Activated naive CD8-positive, alpha-beta T cell treated with anti-CD3 and anti-CD28 coated beads, Interleukin-2, amount 10 ng/mL, durations not matched to agents 7 days and 5 days (primary cell): ENCODE data around the gene KIAA0930. TPM values are rescaled to one million over a fixed set of nuclear protein-coding genes. Genes with fewer than 3 reads are reported as not detected.

Source experiments
- ATAC-seq: fragments of 150-1000 bp; cut with Tn5 transposase; one replicate; pipeline ENCODE4 v1.10.0; 2021; ENCODE audit warnings: low read depth, moderate library complexity
- POLR2A ChIA-PET: fragments of 350-600 bp; sonication (Branson Sonifier 250); formaldehyde crosslinking; loops from one replicate; lab custom pipeline; 2021; ENCODE audit warnings: antibody characterized with exemption; lab: Charles Lee
- DNase-seq: peaks from one replicate; pipeline ENCODE4 v3.0.0; 2021
- H3K27ac Mint-ChIP-seq: one replicate; pipeline ENCODE4 v1.8.0; 2022; ENCODE audit warnings: mild to moderate bottlenecking, mixed read lengths
- H3K27me3 Mint-ChIP-seq: one replicate; pipeline ENCODE4 v1.8.0; 2022; ENCODE audit warnings: mild to moderate bottlenecking, moderate library complexity, mixed read lengths
- H3K36me3 Mint-ChIP-seq: one replicate; pipeline ENCODE4 v1.8.0; 2021; ENCODE audit warnings: mild to moderate bottlenecking, mixed read lengths
- H3K4me1 Mint-ChIP-seq: one replicate; pipeline ENCODE4 v1.8.0; 2021; ENCODE audit warnings: mixed read lengths
- H3K4me3 Mint-ChIP-seq: one replicate; pipeline ENCODE4 v1.8.0; 2022; ENCODE audit warnings: mild to moderate bottlenecking, moderate library complexity, mixed read lengths
- H3K9me3 Mint-ChIP-seq: one replicate; pipeline ENCODE4 v1.8.0; 2021; ENCODE audit warnings: mixed read lengths
- total RNA-seq, 2 experiments: library from RNA; stranded (reverse); gene quantifications; one replicate each; pipeline ENCODE4 v1.2.3, GENCODE V29; 2021

The KIAA0930 gene
- total RNA-seq, 2 experiments from 2014 or later, result 38.0 to 41.9 TPM

DNA sequence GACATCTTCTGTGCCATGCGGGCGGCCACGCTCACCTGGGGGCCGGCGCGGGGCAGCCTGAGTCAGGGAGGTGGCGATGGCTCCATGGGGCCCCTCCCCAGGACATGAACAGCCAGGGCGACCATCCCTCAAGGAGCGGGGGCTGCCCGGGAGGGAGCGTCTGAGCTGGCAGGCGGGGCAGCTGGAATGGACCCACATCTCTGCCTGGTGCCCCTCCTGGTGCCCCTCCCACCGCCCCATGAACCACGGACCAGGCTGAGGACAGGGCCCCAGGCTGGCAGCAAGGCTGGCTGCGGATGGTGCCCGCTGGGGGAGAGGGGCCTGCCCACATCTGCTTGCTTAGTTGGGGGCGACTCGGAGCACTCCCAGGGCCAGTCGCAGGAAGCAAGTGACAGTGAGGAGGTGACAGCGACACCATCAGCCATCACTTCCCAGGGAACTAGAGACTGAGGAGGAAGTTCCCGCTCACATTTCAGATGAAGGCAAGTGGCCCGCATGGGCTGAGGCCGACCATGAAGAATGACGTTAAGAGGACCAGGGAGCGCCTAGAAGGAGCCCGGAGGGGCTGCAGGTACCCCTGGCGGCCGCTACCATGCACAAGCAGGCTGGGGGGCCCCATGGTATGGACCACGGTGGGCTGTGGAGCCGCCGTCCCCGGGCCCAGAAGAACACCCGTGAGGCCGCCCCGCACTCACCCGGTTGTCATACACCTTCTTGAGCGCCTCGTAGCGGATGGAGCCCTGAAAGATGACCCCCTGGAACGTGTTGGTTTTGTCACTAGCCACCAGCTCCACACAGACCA, 37.3 kb downstream of the KIAA0930 start:
- Mint-ChIP-seq H3K4me3 (no peak overlapping the region), H3K27ac (no peak overlapping the region), H3K4me1 (no peaks in the 10 kb centered on the region), H3K27me3 (no peaks in the 10 kb centered on the region), H3K9me3 (no peaks in the 10 kb centered on the region), H3K36me3 (no peaks in the 10 kb centered on the region)
- ATAC-seq (no peak), DNase-seq (peak; percentile 28)
- POLR2A ChIA-PET, result no interaction called here

DNA sequence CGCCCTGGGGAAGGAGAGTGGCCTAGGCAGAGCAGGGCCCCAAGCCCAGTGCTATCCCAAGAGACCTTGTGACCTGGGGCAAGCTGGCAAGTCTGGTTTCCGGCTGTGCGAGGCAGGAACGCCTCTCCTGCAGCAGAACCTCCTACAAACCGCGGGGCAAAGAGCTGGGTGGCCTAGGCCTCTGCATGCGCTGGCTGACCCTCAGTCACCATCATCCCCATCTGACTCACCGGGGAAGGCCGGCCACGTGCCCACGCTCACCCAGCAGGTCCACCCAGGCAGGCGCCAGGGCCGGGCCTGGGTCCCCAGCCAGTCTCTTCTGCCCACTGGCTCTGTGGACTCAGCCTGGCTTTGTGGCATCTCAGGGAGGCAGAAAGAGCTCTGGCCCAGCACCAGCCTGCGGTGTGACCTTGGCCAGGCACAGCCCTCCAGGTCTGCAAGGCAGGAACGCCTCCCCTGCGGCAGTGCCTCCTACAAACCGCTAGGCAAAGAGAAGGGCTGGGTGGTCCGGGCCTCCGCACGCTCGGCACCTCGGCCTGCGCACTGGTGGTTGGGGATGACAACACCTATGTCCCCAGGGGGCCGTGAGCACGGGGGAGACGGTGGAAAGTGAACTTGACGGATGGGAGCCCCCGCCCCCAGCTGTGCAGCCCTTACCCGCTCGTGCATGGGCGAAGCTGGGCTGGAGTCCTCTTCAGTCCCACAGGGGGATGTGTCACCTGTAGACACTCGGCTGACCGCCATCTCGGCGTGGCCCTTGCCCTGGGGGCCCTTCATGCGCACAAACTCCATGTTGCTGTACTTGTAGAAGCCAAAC, 38.2 kb downstream of the KIAA0930 start:
- no peaks in the 10 kb centered on the region for H3K9me3 Mint-ChIP-seq
- H3K36me3 Mint-ChIP-seq, result no peaks in the 10 kb centered on the region
- POLR2A ChIA-PET, result no interaction called here
- no peaks in the 10 kb centered on the region for H3K4me1 Mint-ChIP-seq
- DNase-seq, result no peak
- H3K27ac Mint-ChIP-seq, result no peak overlapping the region
- no peak for ATAC-seq
- H3K4me3 Mint-ChIP-seq, result no peak overlapping the region
- H3K27me3 Mint-ChIP-seq, result no peaks in the 10 kb centered on the region

DNA sequence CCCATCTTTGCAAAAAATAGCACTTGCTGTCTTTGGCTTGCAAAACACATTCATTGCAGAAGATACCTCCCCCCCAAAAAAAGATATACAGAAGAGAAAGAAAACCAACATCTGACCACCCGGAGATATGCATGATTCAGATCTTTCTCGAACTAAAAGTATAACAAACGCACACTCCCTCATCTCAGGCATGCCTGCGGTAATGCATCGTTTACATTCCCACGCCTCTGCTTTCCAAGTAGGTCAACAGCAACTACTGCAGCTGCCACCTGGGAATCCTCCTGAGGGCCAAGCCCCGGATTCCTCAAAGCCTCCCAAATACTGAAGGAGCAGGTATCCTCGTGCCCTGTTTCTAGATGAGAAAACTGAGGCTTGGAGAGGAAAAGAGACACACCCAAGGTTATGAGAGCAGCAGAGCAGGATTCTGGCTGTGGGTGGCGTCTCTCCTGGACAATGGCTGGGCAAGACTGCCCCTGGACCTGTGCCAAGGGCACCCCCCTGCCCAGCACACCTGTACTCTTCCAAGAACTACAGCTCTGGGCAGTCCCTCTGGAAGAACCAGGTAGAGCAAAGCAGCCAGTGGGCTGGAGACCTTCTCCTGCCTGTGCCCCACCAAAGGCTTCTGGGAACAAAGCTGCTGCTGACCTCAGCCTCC, 38.9 kb downstream of the KIAA0930 start:
- DNase-seq (no peak), ATAC-seq (no peak)
- H3K4me3 Mint-ChIP-seq, result no peak overlapping the region
- no peaks in the 10 kb centered on the region for H3K27me3 Mint-ChIP-seq
- H3K27ac Mint-ChIP-seq, result no peak overlapping the region
- no peaks in the 10 kb centered on the region for H3K9me3 Mint-ChIP-seq
- H3K36me3 Mint-ChIP-seq, result no peaks in the 10 kb centered on the region
- POLR2A ChIA-PET, result no interaction called here
- H3K4me1 Mint-ChIP-seq, result no peaks in the 10 kb centered on the region

DNA sequence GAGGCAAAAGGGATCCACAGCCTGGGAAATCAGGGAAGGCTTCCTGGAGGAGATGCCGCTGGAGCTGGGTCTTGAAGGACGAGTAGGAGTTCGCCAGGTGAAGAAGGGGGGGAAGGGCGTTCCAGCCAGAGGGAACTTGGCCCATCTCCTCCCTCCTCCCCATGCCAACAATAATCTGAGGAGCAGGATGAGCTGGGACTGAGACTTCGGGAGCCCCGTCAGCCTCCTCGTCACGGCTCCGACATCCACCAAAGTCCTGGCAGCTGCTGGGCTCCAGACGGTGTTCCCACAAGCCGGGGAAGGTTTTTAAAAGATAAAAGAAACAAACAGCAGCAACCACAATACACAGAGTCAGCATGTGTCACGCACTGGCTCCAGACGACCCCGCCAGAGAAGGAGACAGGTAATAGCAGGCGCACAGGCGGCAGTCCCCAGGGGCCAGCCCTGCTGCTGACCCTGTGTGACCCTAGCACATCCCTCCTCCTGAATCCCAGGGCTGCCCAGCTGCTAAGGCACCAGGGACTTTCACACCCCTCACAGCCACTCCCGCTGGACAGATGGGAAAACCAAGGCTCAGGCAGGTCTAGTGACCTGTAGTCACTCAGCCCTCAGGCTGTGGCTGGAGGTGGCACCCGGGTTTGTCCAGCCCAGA, 39.7 kb downstream of the KIAA0930 start:
- DNase-seq, result no peak
- H3K27me3 Mint-ChIP-seq, result no peaks in the 10 kb centered on the region
- ATAC-seq, result no peak
- H3K4me3 Mint-ChIP-seq, result no peak overlapping the region
- POLR2A ChIA-PET, result no interaction called here
- H3K27ac Mint-ChIP-seq, result no peak overlapping the region
- H3K9me3 Mint-ChIP-seq, result no peaks in the 10 kb centered on the region
- no peaks in the 10 kb centered on the region for H3K36me3 Mint-ChIP-seq
- no peaks in the 10 kb centered on the region for H3K4me1 Mint-ChIP-seq

DNA sequence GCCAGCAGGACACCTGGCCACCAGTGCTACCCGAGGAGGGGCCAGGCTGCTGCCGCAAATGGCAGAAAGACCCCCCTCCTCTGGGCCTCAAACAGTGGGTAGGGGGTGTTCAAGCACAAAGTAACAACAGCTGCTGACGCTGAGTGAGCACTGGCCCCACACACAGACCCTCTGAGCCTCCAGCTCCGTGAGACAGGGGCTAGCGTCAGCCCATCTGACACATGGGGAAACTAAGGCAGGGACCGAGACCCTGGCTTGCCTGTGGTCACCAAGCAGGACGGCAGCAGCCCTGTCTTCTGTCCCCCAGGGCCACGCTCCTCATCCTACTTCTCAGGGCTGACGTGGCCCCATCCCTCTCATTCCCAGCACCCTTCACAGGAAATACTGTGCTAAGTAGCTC, 40.5 kb downstream of the KIAA0930 start:
- Mint-ChIP-seq H3K36me3 (no peaks in the 10 kb centered on the region), H3K4me3 (no peak overlapping the region), H3K9me3 (no peaks in the 10 kb centered on the region), H3K27me3 (no peaks in the 10 kb centered on the region), H3K27ac (no peak overlapping the region), H3K4me1 (no peaks in the 10 kb centered on the region)
- DNase-seq (no peak), ATAC-seq (no peak)
- POLR2A ChIA-PET, result no interaction called here

DNA sequence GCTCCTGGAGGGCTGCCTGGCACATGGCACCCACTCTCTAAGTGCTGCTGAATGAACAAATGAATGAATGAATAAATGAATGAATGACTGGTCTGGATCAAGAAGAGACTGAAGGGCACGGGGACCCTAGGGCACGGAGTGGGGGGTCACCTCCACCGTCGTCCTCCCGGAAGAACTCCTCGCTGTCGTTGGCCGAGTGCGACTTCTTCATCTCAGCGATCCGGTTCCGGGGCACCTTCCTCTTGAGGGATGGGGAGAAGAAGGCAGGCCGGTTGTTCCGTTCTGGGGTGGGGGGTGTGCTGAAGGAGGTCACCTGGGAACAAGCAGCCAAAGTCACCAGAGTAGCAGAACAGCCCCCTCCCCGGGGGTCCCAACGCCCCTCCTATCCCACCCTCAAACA, 41.0 kb downstream of the KIAA0930 start:
- no peak overlapping the region for H3K4me3 Mint-ChIP-seq
- ATAC-seq, result no peak
- no peaks in the 10 kb centered on the region for H3K4me1 Mint-ChIP-seq
- no peaks in the 10 kb centered on the region for H3K27me3 Mint-ChIP-seq
- H3K36me3 Mint-ChIP-seq, result no peaks in the 10 kb centered on the region
- POLR2A ChIA-PET, result no interaction called here
- no peaks in the 10 kb centered on the region for H3K9me3 Mint-ChIP-seq
- no peak for DNase-seq
- H3K27ac Mint-ChIP-seq, result no peak overlapping the region

DNA sequence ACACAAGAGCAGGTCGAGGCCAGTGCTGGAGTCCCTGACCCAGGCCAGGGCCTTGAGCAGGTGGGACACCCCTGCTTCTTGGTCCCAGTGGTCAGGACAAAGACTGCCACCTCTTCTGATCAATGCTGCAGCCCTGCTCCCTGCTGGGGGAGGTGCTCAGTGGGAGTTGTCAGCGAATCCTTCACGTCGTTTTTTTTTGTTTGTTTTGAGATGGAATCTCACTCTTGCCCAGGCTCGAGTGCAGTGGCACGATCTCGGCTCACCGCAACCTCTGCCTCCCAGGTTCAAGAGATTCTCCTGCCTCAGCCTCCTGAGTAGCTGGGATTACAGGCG, 42.3 kb downstream of the KIAA0930 start:
- Mint-ChIP-seq H3K9me3 (no peaks in the 10 kb centered on the region), H3K36me3 (no peaks in the 10 kb centered on the region), H3K4me1 (no peaks in the 10 kb centered on the region), H3K27ac (no peak overlapping the region), H3K4me3 (no peak overlapping the region), H3K27me3 (no peaks in the 10 kb centered on the region)
- ATAC-seq (no peak), DNase-seq (no peak)
- POLR2A ChIA-PET, result no interaction called here

DNA sequence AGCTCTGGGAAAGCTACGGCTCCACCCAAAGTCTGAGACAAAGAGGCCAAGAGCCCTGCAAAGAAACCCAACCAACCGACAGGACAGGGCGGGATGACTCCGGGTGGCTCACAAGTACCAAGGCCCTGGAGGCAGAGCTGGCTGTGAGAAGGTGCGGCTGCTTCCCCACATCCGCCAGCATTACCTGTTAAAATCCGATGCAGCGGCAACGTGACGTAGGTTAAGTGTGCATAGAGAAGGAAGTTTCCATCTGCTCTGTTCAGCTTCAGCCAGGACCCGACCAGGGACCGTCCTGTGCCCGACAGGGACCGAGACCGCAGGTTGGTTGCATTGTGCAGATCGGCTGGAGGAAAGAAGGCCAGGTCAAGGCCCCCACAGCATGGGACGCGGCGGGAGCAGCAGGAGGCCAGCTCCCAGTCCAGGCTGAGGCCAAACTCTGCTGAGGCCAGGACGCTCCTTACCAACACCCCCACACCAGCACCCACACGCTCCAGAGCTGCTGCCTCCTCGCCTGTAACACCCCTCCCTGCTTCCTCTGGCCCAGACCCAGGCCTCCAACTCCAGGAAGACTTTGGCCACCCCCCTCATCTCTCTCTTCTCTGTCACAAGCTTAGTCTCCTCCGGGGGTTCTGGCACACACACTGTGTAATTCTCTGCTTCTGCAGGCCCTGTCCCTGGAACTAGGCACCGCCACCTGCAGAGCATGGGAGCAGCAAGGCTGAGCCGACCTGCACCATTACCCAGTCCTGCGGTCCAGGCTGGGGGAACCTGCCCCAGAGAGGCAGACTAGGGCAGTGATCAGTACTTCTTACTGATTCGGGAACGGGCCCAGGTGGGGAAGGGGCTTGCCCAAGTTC, 42.9 kb downstream of the KIAA0930 start:
- POLR2A ChIA-PET, result no interaction called here
- H3K27me3 Mint-ChIP-seq, result no peaks in the 10 kb centered on the region
- ATAC-seq (no peak), DNase-seq (no peak)
- H3K4me1 Mint-ChIP-seq, result no peaks in the 10 kb centered on the region
- H3K9me3 Mint-ChIP-seq, result no peaks in the 10 kb centered on the region
- no peak overlapping the region for H3K27ac Mint-ChIP-seq
- H3K36me3 Mint-ChIP-seq, result no peaks in the 10 kb centered on the region
- H3K4me3 Mint-ChIP-seq, result no peak overlapping the region

DNA sequence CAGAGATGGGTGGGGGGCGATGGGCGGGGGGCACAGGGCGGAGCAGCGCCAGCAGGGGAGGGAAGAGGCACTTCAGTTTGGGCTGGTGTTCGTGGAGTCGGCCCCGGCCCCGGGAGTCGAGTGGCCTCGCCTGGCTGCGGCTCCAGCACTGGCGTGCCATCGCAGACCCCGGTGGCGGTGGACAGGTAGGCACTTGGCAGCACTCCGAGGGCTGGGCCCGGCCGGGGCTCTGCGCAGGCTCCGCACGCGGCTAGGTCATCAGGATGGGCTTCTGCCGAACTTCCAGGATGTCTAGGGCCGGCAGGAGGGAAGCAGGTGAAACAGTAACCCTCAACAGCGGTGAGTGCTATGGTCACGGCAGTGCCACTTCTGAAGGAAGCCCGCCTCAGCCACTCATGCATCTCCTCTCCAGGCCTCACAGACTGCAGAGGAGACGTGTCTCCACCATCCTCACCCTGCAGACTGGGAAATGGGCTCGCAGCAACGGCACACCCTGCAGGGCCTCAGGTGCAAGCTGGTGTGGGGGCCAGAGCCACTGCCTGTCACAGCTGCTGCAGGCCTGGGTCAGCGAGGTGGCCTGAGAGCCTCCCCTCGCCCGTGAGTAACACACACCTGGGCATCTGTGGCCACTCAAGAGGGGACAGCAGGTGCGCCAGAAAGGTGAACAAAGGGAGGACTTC, 43.6 kb downstream of the KIAA0930 start:
- no peak for ATAC-seq
- no peak overlapping the region for H3K27ac Mint-ChIP-seq
- no peaks in the 10 kb centered on the region for H3K4me1 Mint-ChIP-seq
- no peak for DNase-seq
- H3K27me3 Mint-ChIP-seq, result no peaks in the 10 kb centered on the region
- H3K4me3 Mint-ChIP-seq, result no peak overlapping the region
- POLR2A ChIA-PET, result no interaction called here
- H3K9me3 Mint-ChIP-seq, result no peaks in the 10 kb centered on the region
- H3K36me3 Mint-ChIP-seq, result no peaks in the 10 kb centered on the region

DNA sequence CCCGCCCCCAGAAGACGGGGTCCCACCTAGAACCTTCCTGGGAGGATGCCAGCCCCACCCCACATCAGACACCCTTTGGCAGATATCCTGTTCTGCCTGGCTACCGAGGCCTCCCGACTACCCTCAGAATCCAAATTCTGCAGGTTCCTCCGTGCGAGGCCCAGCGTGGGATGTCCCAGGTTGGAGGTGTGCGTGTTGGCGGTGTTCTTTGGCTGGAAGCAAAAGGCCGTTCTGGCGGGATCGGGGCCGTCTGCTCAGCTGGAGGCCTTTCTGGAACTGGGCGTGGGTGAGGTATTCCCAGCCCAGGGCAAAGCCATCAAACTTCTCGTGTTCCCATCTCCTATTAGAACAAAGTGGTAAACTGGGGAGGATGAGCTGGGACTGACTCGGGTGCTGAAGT, 44.4 kb downstream of the KIAA0930 start:
- DNase-seq (no peak), ATAC-seq (no peak)
- Mint-ChIP-seq H3K4me3 (no peak overlapping the region), H3K9me3 (no peaks in the 10 kb centered on the region), H3K36me3 (no peaks in the 10 kb centered on the region), H3K4me1 (no peaks in the 10 kb centered on the region), H3K27ac (no peak overlapping the region), H3K27me3 (no peaks in the 10 kb centered on the region)
- POLR2A ChIA-PET, result no interaction called here

DNA sequence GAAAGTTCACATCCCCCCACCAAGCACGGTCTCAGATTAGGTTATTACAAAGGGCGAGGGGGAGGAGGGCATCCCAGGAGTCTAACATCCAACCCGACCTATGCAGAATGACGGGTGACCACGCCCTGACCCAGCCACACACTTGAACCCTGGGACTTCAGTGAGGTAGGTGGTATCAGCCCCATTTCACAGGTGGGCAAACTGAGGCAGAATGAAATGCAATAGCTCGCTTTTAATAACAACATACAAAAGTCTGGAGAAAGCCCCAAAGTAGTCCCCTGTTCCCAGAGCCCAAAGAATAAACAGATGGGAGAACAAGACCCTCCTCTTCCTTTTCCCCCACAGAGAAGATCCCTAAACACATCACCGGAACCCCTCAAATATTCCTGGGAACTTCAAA, 45.1 kb downstream of the KIAA0930 start:
- H3K36me3 Mint-ChIP-seq, result no peaks in the 10 kb centered on the region
- H3K27me3 Mint-ChIP-seq, result no peaks in the 10 kb centered on the region
- POLR2A ChIA-PET, result no interaction called here
- H3K27ac Mint-ChIP-seq, result no peak overlapping the region
- no peaks in the 10 kb centered on the region for H3K4me1 Mint-ChIP-seq
- no peaks in the 10 kb centered on the region for H3K9me3 Mint-ChIP-seq
- ATAC-seq, result no peak
- DNase-seq, result no peak
- no peak overlapping the region for H3K4me3 Mint-ChIP-seq

DNA sequence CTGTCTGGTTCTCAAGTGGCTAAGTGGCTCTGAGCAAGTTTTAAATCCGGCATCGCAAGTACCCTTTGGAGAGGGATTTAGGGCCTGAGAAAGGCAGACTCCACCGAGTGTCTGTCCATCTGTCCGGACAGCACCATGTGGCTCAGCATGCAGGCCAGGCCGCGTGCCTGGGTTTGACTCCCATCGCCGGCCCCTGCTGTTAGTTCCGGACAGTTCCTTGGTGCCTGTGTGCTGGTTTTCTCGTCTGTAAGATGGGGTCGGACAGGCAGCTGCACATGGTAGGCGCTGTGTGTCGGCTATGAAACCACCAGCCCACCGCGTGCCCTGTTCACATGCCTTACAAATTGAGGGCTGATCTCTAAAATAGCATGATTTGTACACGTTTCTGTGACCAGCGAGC, 46.0 kb downstream of the KIAA0930 start:
- no peak for DNase-seq
- Mint-ChIP-seq H3K27me3 (no peaks in the 10 kb centered on the region), H3K36me3 (no peaks in the 10 kb centered on the region), H3K4me1 (no peaks in the 10 kb centered on the region), H3K9me3 (no peaks in the 10 kb centered on the region), H3K4me3 (no peak overlapping the region), H3K27ac (no peak overlapping the region)
- POLR2A ChIA-PET, result no interaction called here
- ATAC-seq, result no peak
